DMS53 treated with DMSO at 0.1 percent for 48 hours (cell line): ENCODE results near the gene POMGNT2.

Experiments used
- DNase-seq: peaks from one replicate; lab custom pipeline; 2025; ENCODE audit not compliant: unreplicated experiment; lab: John Stamatoyannopoulos, UW

POMGNT2 gene

GRCh38 chr3:43104039-43104438 lies 1.8 kb downstream of the POMGNT2 start:
- no peak for DNase-seq

GRCh38 chr3:43102773-43103480 lies 3.0 kb downstream of the POMGNT2 start:
- no peak for DNase-seq

GRCh38 chr3:43098761-43099160 lies 7.1 kb downstream of the POMGNT2 start:
- no peak for DNase-seq

GRCh38 chr3:43097400-43098080 lies 8.3 kb downstream of the POMGNT2 start:
- DNase-seq = no peak

GRCh38 chr3:43096761-43097160 lies 9.1 kb downstream of the POMGNT2 start:
- no peak for DNase-seq

GRCh38 chr3:43095370-43095769 lies 10.5 kb downstream of the POMGNT2 start:
- DNase-seq = no peak

GRCh38 chr3:43094851-43095250 lies 11.0 kb downstream of the POMGNT2 start:
- no peak for DNase-seq

- no peak for DNase-seq
These were observed 11.5 kb downstream of the POMGNT2 start for GRCh38 chr3:43094381-43094780.

- DNase-seq = no peak
These were observed 11.9 kb downstream of the POMGNT2 start for GRCh38 chr3:43093974-43094373.

GRCh38 chr3:43093006-43093405 lies 12.9 kb downstream of the POMGNT2 start:
- DNase-seq = no peak

- no peak for DNase-seq
These were observed 14.4 kb downstream of the POMGNT2 start for GRCh38 chr3:43091481-43091880.

- DNase-seq = no peak
These were observed 15.6 kb downstream of the POMGNT2 start for GRCh38 chr3:43090238-43090637.

- no peak for DNase-seq
These were observed 16.8 kb downstream of the POMGNT2 start for GRCh38 chr3:43089081-43089480.

GRCh38 chr3:43087249-43087776 lies 18.6 kb downstream of the POMGNT2 start:
- DNase-seq = no peak

GRCh38 chr3:43086460-43087165 lies 19.3 kb downstream of the POMGNT2 start:
- no peak for DNase-seq

- no peak for DNase-seq
These were observed 23.4 kb downstream of the POMGNT2 start for GRCh38 chr3:43082457-43082856.

GRCh38 chr3:43081796-43082195 lies 24.1 kb downstream of the POMGNT2 start:
- no peak for DNase-seq

- DNase-seq = no peak
These were observed 24.9 kb downstream of the POMGNT2 start for GRCh38 chr3:43080726-43081568.

- no peak for DNase-seq
These were observed 26.1 kb downstream of the POMGNT2 start for GRCh38 chr3:43079536-43080332.

GRCh38 chr3:43077707-43078106 lies 28.2 kb downstream of the POMGNT2 start:
- no peak for DNase-seq
